ENCODE measurements around the gene SESN3.

SESN3 gene

DNA sequence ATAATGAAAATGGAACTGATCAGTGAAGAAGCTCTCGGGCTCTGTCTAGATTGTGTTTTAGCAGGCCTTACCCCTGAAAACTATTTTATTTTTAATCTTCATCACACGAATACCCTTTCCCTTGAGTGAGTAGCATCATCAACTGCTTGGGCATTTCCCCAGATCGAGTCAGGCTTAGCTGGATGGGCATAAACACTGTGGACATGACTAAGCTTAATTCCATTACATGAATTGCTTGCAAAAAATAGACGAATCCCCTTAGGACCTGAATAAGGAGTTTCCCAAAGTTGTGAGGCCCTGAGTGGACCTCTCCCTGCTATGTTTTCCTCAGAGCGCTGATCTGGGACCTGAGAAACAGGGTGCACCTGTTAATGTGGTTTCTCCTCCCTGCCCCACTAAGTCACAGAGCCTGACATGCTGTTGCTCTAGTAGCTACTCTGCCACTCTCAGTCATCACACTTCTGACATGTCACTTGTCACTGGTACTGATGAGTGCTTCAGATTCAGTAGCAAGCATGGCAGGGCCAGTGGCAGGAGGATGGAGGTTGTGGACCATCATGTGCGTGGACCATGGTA lies 87.8 kb downstream of the SESN3 start:
- Histone ChIP-seq H3K9me3 (replicated peaks; ENCODE audit: insufficient read depth, low read length) (no peaks in the 10 kb centered on the region), H3K4me1 (ENCODE audit: low read length) (peaks cover 35% of the 10 kb centered on the region), H3K27me3 (replicated peaks; ENCODE audit: insufficient read depth, low read length) (no peaks in the 10 kb centered on the region), H3K9me2 (replicated peaks; ENCODE audit: insufficient read depth, low read length) (no peaks in the 10 kb centered on the region), H3K36me3 (replicated peaks; ENCODE audit: insufficient read depth, low read length) (no peaks in the 10 kb centered on the region), H3F3A (ENCODE audit: insufficient read depth, low read length) (peaks cover 18% of the 10 kb centered on the region), H3K4me2 (ENCODE audit: low read depth, low read length) (no peak overlapping the region), H3K9ac (ENCODE audit: low read length) (no peak overlapping the region), H2AFZ (ENCODE audit: low read length) (no peak overlapping the region), H3K4me3 (ENCODE audit: low read length) (no peak overlapping the region), H3K79me2 (ENCODE audit: low read length) (no peaks in the 10 kb centered on the region), H4K20me1 (ENCODE audit: insufficient read depth, low read length) (no peaks in the 10 kb centered on the region), H3K27ac (ENCODE audit: low read length) (no peak overlapping the region)
- DNase-seq, result no peak
- TF ChIP-seq EZH2 (optimal IDR thresholded peaks at IDR 0.05; ENCODE audit: low read depth, low read length) (no peak), CTCF (IDR thresholded peaks at IDR 0.05; ENCODE audit: low read length) (no peak), EZH2phosphoT487 (IDR thresholded peaks at IDR 0.05; ENCODE audit: low read length) (no peak)

DNA sequence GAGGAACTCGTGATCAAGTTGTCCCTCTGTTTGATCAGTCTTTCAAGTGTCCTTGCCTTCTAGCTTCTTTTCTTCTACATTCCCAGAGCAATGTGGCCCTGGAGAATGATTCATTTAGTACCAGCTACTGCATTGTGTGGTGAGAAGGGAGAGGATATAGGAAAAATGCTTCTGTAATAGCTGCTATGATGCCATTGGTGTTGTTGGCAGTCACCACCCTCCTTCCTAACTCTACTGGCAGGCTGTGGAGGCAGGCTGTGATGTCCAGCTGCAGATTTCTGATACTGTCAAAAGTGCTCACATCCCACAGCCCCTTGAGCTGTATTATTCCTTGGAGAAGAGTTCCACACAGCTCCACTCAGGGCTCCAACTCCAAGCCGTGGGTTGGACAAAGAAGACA lies 88.6 kb downstream of the SESN3 start:
- H3K9me3 ChIP-seq (replicated peaks; ENCODE audit: insufficient read depth, low read length), result no peaks in the 10 kb centered on the region
- no peak overlapping the region for H3K4me2 ChIP-seq (ENCODE audit: low read depth, low read length)
- no peaks in the 10 kb centered on the region for H3K36me3 ChIP-seq (replicated peaks; ENCODE audit: insufficient read depth, low read length)
- no peak for DNase-seq
- H3K9me2 ChIP-seq (replicated peaks; ENCODE audit: insufficient read depth, low read length), result no peaks in the 10 kb centered on the region
- H3K4me3 ChIP-seq (ENCODE audit: low read length), result no peak overlapping the region
- no peaks in the 10 kb centered on the region for H3K27me3 ChIP-seq (replicated peaks; ENCODE audit: insufficient read depth, low read length)
- no peak overlapping the region for H2AFZ ChIP-seq (ENCODE audit: low read length)
- H3K27ac ChIP-seq (ENCODE audit: low read length), result no peak overlapping the region
- no peaks in the 10 kb centered on the region for H4K20me1 ChIP-seq (ENCODE audit: insufficient read depth, low read length)
- TF ChIP-seq CTCF (IDR thresholded peaks at IDR 0.05; ENCODE audit: low read length), result no peak
- no peak for TF ChIP-seq EZH2phosphoT487 (IDR thresholded peaks at IDR 0.05; ENCODE audit: low read length)
- TF ChIP-seq EZH2 (optimal IDR thresholded peaks at IDR 0.05; ENCODE audit: low read depth, low read length), result no peak
- no peaks in the 10 kb centered on the region for H3K79me2 ChIP-seq (ENCODE audit: low read length)
- peaks cover 12% of the 10 kb centered on the region for H3F3A ChIP-seq (ENCODE audit: insufficient read depth, low read length)
- peaks cover 27% of the 10 kb centered on the region for H3K4me1 ChIP-seq (ENCODE audit: low read length)
- H3K9ac ChIP-seq (ENCODE audit: low read length), result no peak overlapping the region

GRCh38 chr11:95140397-95141033 lies 90.5 kb downstream of the SESN3 start:
- Histone ChIP-seq H3K36me3 (replicated peaks; ENCODE audit: insufficient read depth, low read length) (no peaks in the 10 kb centered on the region), H2AFZ (ENCODE audit: low read length) (no peak overlapping the region), H3K79me2 (ENCODE audit: low read length) (no peaks in the 10 kb centered on the region), H3K9ac (ENCODE audit: low read length) (no peak overlapping the region), H3K4me2 (ENCODE audit: low read depth, low read length) (no peak overlapping the region), H4K20me1 (ENCODE audit: insufficient read depth, low read length) (no peaks in the 10 kb centered on the region), H3K4me1 (ENCODE audit: low read length) (peaks cover 8% of the 10 kb centered on the region), H3K27ac (ENCODE audit: low read length) (no peak overlapping the region), H3K9me3 (replicated peaks; ENCODE audit: insufficient read depth, low read length) (no peaks in the 10 kb centered on the region), H3K27me3 (replicated peaks; ENCODE audit: insufficient read depth, low read length) (no peaks in the 10 kb centered on the region), H3K4me3 (ENCODE audit: low read length) (no peak overlapping the region), H3F3A (ENCODE audit: insufficient read depth, low read length) (peaks cover 4% of the 10 kb centered on the region; the same call in 1 of the 2 replicates), H3K9me2 (replicated peaks; ENCODE audit: insufficient read depth, low read length) (no peaks in the 10 kb centered on the region)
- no peak for DNase-seq
- TF ChIP-seq EZH2phosphoT487 (IDR thresholded peaks at IDR 0.05; ENCODE audit: low read length), result no peak
- no peak for TF ChIP-seq EZH2 (optimal IDR thresholded peaks at IDR 0.05; ENCODE audit: low read depth, low read length)

DNA sequence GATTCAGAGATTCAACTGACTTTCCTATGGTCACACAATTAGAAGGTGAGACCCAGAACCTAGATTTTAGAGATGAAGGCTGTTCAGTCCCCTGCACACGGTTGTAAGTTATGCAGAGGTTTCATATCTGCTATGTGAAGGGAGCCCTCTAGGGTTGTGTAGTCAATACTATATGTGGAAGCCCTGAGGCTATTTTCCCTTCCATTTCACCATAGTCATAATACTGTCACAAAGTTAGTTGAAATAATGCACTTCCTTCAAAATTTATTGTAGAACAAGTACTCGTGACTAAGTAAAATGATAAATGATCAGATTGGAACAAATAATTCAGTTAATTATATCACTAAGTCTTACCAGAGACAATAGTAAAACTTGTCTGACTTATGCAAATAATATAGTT lies 92.6 kb downstream of the SESN3 start:
- DNase-seq, result peak; percentile 44
- Histone ChIP-seq H3K4me1 (ENCODE audit: low read length) (no peaks in the 10 kb centered on the region), H3K4me2 (ENCODE audit: low read depth, low read length) (no peak overlapping the region), H3F3A (ENCODE audit: insufficient read depth, low read length) (no peaks in the 10 kb centered on the region), H3K9ac (ENCODE audit: low read length) (no peak overlapping the region), H3K9me2 (replicated peaks; ENCODE audit: insufficient read depth, low read length) (no peaks in the 10 kb centered on the region), H3K79me2 (ENCODE audit: low read length) (no peaks in the 10 kb centered on the region), H3K36me3 (replicated peaks; ENCODE audit: insufficient read depth, low read length) (no peaks in the 10 kb centered on the region), H3K27me3 (replicated peaks; ENCODE audit: insufficient read depth, low read length) (no peaks in the 10 kb centered on the region), H3K27ac (ENCODE audit: low read length) (no peak overlapping the region), H3K4me3 (ENCODE audit: low read length) (no peak overlapping the region), H3K9me3 (replicated peaks; ENCODE audit: insufficient read depth, low read length) (no peaks in the 10 kb centered on the region), H2AFZ (ENCODE audit: low read length) (no peak overlapping the region), H4K20me1 (ENCODE audit: insufficient read depth, low read length) (no peaks in the 10 kb centered on the region)
- TF ChIP-seq EZH2 (optimal IDR thresholded peaks at IDR 0.05; ENCODE audit: low read depth, low read length) (no peak), EZH2phosphoT487 (IDR thresholded peaks at IDR 0.05; ENCODE audit: low read length) (no peak), CTCF (IDR thresholded peaks at IDR 0.05; ENCODE audit: low read length) (peak; percentile 35)

All from MM.1S (cell line).